NCI-H460 (cell line): ENCODE data around the gene CLEC2D. TPM values are rescaled to one million over a fixed set of nuclear protein-coding genes. Genes with fewer than 3 reads are reported as not detected.
A peak's percentile ranks its signal among the peaks of the same experiment; 100 is the strongest.
"Not testable (repeated sequence)": the region's sequence is repeated elsewhere in the genome, so short reads cannot be mapped to it uniquely, and the experiment has no call there.

Source experiments
- DNase-seq: peaks from one replicate; pipeline ENCODE4 v3.0.0-alpha.2; 2016; ENCODE audit warnings: low read depth; ENCODE audit errors: extremely low read depth
- total RNA-seq: library from RNA; depleted of rRNA; stranded (reverse); fragments of >200 nt; shearing (Covaris generic); gene quantifications from 2 replicates; pipeline ENCODE4 v1.2.3, GENCODE V29; 2014

CLEC2D gene
- total RNA-seq, 1 experiment from 2014 or later: 1.5 TPM

- no peak for DNase-seq
Measured at GRCh38 chr12:9650151-9650576, 19.3 kb upstream of the CLEC2D start.

DNA sequence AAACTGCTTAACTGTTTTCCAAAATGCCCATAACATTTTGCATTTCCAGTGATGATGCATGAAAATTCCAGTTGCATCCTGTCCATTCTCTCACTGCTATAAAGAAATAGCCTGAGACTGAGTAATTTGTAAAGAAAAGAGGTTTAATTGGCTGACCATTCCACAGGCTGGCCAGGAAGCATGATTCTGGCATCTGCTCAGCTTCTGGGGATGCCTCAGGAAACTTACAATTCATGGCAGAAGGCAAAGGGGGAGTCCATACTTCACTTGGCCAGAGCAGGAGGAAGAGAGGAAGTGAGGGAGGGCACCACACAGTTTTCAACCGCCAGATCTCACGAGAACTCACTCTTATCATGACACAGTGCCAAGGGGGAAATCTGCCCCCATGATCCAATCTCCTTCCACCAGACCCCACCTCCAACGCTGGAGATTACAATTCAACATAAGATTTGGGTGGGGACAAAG is 18.2 kb upstream of the CLEC2D start:
- DNase-seq: no peak

- no peak for DNase-seq
Measured at GRCh38 chr12:9660046-9660445, 9.5 kb upstream of the CLEC2D start.

GRCh38 chr12:9661720-9662119 is 7.8 kb upstream of the CLEC2D start:
- no peak for DNase-seq

DNA sequence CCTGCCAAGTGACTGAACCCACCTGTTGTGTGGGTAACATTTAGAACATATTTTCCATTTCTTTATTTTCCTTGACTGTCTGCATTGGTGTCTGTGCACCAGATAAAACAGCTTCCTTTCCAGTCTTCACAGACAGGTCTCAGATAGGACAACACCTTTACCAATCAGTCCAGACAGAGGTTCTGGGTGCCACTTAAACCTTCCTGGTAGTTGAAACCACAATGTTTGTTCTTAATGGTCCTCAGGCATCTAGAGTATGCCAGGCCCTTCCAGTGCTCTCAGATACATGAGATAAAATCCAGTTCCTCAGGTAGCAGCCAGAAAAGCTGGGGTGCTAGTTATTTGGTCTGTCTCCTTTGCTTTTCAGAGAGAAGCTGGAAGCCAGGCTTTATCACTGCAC is 7.0 kb upstream of the CLEC2D start:
- no peak for DNase-seq

- DNase-seq: no peak
Measured at GRCh38 chr12:9667403-9668160, 1.9 kb upstream of the CLEC2D start.

DNA sequence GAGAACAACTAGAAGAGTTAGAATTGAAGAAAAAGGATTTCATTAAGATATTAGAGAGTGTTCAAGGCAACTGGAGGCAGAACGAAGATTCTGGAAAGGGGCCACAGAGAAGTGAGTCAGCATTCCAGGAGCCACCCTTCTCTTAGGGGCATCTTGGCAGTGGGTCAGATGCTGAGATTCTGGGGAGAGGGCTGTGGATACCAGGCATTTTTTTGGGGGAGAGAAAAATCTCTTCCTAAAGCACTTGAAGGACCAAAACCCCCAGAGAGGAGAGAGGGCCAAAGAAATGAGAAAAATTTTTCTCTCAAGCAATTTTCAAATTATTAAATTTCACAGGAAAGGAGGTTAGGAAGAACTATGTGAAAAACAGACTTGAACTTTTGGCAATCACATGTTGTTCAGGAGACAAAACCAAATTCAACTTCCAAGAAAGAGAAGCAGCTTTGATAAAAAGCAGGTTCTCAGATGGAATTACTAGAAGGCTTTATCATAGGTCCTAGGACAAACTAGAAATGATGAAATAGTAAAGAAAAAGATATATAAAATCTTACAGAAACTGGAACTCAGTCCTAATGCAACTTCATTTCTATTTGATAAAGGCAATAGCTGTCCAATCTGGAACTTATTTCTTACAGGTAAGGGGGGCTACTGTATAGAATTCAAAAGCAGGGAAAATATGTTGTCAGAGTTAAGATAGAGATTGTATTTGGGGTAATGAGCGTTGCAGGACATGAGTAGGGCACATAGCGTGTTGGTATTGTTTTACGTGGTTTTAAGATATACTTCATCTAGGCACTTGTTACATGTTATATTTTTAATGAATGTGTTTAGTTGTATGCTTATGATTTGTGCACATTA is 1.1 kb upstream of the CLEC2D start:
- no peak for DNase-seq

DNA sequence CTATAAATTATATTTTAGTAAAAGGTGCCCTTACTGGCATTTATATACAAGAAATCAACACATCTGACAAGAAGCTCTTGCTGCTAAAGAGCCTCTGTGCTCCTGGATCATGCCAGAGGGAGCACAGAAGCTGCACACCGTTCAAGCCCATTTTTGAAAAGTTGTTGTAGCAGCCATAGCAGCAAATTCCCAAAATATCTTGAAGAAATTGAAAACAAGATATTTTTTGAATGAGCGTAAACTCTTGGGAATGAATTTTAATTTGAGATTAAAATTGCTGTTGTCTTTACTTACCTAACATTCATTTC is 540 bp upstream of the CLEC2D start:
- no peak for DNase-seq

DNA sequence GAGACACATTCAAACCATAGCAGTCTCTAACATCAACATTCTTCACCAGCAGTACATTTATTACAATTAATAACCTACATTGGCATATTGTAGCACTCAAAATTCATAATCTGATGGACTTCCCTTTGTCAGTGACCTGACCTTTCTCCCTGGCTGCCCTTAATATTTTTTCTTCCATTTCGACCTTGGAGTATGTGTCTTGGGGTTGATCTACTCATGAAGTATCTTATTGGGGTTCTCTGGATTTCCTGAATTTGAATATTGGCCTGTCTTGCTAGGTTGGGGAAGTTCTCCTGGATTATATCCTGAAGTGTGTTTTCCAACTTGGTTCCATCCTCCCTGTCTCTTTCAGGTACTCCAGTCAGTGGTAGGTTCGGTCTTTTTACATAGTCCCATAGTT is 2.8 kb downstream of the CLEC2D start:
- DNase-seq: not testable (repeated sequence)

DNA sequence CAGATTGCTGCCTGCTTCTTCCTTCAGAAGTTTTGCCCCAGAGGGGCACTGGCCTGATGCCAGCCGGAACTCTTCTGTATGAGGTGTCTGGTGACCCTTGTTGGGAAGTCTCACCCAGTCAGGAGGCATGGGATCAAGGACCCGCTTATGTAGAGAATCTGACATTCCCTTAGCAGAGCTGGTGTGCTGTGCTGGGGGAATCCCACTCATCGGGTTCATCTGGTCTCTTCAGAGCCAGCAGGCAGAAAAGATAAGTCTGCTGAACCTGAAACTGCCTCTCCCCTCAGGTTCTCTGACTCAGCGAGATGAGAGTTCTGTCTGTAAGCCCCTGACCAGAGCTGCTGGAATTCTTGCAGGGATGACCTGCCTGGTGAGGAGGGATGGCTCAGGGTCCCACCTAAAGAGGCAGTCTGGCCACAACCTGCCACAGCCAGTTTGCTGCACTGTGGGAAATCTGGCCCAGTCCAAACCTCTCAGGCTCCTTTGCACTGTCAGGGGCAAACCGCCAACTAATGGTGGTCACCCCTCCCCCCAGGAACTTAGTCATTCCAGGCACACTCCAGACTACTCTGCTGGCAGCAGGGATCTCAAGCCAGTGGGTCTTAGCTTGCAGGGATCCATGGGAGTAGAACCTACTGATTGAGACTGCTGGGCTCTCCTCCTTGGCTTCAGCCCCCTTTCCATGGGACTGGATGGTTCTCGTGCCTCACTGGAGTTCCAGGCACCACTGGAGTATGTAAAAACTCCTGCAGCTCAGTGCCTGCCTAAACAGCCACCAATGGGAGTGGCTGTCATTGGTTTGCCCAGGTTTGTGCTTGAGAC is 4.1 kb downstream of the CLEC2D start:
- DNase-seq: no peak

DNA sequence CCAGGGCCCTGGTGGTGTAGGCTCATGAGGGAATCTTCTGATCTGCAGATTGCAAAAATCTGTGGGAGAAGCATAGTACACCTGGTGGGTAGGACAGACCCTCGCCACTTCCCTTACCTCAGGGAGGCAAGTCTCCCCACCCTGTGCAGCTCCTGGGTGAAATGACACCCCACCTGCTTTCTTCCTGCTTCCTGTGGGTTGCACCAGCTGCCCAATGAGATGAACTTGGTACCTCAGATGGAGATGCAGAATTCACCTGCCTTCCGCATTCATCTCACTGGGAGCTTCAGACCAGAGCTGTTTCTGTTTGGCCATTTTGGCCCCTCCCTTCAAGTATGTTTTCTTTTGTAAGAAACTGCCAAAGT is 4.7 kb downstream of the CLEC2D start:
- DNase-seq: no peak

GRCh38 chr12:9682508-9682907 is 13.0 kb downstream of the CLEC2D start:
- not testable (repeated sequence) for DNase-seq

GRCh38 chr12:9682949-9683348 is 13.4 kb downstream of the CLEC2D start:
- not testable (repeated sequence) for DNase-seq

DNA sequence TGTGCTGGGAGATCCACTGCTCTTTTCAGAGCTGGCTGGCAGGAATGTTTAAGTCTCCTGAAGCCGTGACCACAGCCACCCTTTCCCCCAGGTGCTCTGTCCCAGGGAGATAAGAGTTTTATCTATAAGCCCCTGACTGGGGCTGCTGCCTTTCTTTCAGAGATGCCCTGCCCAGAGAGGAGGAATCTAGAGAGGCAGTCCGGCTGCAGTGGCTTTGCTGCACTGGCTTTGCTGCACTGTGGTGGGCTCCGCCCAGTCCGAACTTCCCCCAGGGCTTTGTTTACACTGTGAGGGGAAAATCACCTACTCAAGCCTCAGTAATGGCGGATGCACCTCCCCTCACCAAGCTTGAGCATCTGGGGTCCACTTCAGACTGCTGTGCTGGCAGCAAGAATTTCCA is 15.9 kb downstream of the CLEC2D start:
- DNase-seq: not testable (repeated sequence)

GRCh38 chr12:9685915-9686314 is 16.4 kb downstream of the CLEC2D start:
- DNase-seq: no peak

DNA sequence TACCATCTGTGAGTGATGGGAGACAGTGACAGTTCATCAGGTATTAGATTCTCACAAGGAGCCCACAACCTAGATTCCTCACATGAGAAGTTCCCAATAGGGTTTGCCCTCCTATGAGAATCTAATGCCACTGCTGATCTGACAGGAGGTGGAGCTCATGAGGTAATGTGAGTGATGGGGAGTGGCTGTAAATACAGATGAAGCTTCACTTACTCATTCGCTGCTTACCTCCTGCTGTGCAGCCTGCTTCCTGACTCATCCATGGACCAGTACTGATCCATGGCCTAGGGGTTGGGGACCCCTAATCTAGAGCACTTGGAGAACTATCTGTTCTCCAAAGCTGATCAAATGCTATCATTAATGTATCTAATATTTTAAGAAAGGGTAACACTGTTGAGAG is 17.7 kb downstream of the CLEC2D start:
- DNase-seq: peak; percentile 20

- no peak for DNase-seq
Measured at GRCh38 chr12:9692909-9693308, 23.4 kb downstream of the CLEC2D start.

- no peak for DNase-seq
Measured at GRCh38 chr12:9694241-9694640, 24.7 kb downstream of the CLEC2D start.

GRCh38 chr12:9695150-9695549 is 25.6 kb downstream of the CLEC2D start:
- not testable (repeated sequence) for DNase-seq

DNA sequence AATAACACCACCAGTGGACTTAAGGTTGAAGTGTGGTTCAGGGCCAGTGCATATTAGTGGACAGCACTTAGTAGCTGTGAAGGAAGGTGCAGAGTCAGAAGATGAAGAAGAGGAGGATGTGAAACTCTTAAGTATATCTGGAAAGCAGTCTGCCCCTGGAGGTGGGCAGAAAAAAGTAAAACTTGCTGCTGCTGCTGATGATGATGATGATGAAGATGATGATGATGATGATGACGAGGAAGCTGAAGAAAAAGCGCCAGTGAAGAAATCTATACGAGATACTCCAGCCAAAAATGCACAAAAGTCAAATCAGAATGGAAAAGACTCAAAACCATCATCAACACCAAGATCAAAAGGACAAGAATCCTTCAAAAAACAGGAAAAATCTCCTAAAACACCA is 26.1 kb downstream of the CLEC2D start:
- DNase-seq: not testable (repeated sequence)

GRCh38 chr12:9697619-9698018 is 28.1 kb downstream of the CLEC2D start:
- no peak for DNase-seq
